Stimulated activated effector memory CD8-positive, alpha-beta T cell treated with anti-CD3 and anti-CD28 coated beads, Interleukin-12 subunit alpha, Interleukin-12 subunit beta, amount 100 ng/mL, for 72 hours (primary cell): ENCODE data around the gene PHACTR2.
A peak's percentile ranks its signal among the peaks of the same experiment; 100 is the strongest.

ENCODE experiments used
- ATAC-seq: fragments of 150-1000 bp; cut with Tn5 transposase; 2 replicates; pipeline ENCODE4 v1.10.0; 2021
- DNase-seq, 2 donors: peaks; one replicate each; pipeline ENCODE4 v3.0.0; 2021 to 2022; ENCODE audit warnings: low spot score in 2 of 2
- H3K27ac Mint-ChIP-seq: one replicate; pipeline ENCODE4 v1.8.0; 2022; ENCODE audit warnings: mild to moderate bottlenecking, mixed read lengths
- H3K36me3 Mint-ChIP-seq: one replicate; pipeline ENCODE4 v1.8.0; 2022; ENCODE audit warnings: mild to moderate bottlenecking, mixed read lengths
- H3K4me1 Mint-ChIP-seq: one replicate; pipeline ENCODE4 v1.8.0; 2022; ENCODE audit warnings: mixed read lengths
- H3K4me3 Mint-ChIP-seq: one replicate; pipeline ENCODE4 v1.8.0; 2022; ENCODE audit warnings: mild to moderate bottlenecking, mixed read lengths
- H3K9me3 Mint-ChIP-seq: one replicate; pipeline ENCODE4 v1.8.0; 2022; ENCODE audit warnings: mixed read lengths

The PHACTR2 gene

DNA sequence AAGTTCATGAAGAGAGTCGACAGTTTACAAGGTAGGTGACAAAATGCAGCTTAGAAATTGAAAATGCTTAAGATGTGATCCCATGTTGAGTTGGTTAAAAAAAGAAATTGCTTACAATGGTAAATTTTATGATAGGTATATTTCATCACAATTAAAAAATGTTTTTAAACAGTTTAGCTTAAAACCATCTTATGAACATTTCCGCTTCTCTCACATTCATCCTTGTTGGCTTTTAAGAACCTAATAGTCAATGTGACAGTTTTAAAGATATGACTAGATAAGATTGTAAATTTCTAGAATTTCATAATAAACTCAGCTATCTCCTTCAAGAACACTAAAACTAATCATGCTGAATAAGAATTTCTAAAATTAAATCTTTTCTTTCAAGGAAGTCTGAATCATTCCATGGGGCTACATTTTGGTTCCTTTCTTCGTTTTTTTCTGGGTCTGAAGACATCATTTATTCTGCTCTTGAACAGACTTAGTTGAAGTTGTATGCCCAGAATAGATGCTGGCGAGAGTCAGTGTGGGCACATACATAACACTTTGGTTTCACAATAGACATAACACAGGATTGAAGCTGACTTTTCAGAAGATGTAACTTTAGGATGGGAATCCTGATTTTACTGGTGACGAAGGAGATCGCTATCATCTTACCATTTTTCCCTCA lies 129.5 kb downstream of the PHACTR2 start:
- Mint-ChIP-seq H3K9me3 (no peaks in the 10 kb centered on the region), H3K36me3 (peaks cover 20% of the 10 kb centered on the region), H3K27ac (peak overlapping the region; percentile 77), H3K4me1 (peaks cover 34% of the 10 kb centered on the region), H3K4me3 (peak overlapping the region; percentile 37)
- no peak for DNase-seq
- ATAC-seq = peak; percentile 65

GRCh38 chr6:143810745-143811144 lies 133.0 kb downstream of the PHACTR2 start:
- DNase-seq = no peak
- no peak for ATAC-seq
- Mint-ChIP-seq H3K4me1 (peaks cover 17% of the 10 kb centered on the region), H3K9me3 (no peaks in the 10 kb centered on the region), H3K27ac (no peak overlapping the region), H3K4me3 (no peak overlapping the region), H3K36me3 (peaks cover 20% of the 10 kb centered on the region)

GRCh38 chr6:143811501-143812157 lies 133.9 kb downstream of the PHACTR2 start:
- Mint-ChIP-seq H3K27ac (peak overlapping the region; percentile 19), H3K4me3 (no peak overlapping the region), H3K4me1 (peaks cover 13% of the 10 kb centered on the region), H3K9me3 (no peaks in the 10 kb centered on the region), H3K36me3 (peaks cover 14% of the 10 kb centered on the region)
- ATAC-seq (peak; percentile 55), DNase-seq (no peak)

GRCh38 chr6:143817621-143818020 lies 139.9 kb downstream of the PHACTR2 start:
- no peak for DNase-seq
- no peak overlapping the region for H3K4me3 Mint-ChIP-seq

DNA sequence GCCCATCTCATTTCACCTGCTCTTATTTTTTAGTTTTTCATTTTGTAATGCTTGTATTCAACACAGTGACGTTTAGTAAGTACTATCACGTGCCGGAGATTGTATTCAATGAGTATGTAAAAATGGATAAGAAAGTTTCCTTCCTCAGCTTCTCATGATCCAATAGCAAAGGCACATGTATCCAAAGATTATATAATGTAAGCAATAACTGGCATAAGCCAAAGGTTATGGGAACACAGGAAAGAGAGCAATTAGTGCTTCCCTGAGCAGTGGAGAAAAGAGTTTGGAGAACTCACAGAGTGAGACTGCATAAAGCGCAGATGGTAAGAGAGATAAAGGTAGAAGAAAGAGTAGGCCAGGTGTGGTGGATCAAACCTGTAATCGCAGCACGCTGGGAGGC lies 143.6 kb downstream of the PHACTR2 start:
- Mint-ChIP-seq H3K27ac (no peak overlapping the region), H3K36me3 (peaks cover 32% of the 10 kb centered on the region), H3K4me3 (no peak overlapping the region), H3K4me1 (peaks cover 6% of the 10 kb centered on the region), H3K9me3 (no peaks in the 10 kb centered on the region)
- ATAC-seq = no peak
- no peak for DNase-seq

More at GRCh38 chr6:143817621-143818020, 139.9 kb downstream of the PHACTR2 start:
- H3K36me3 Mint-ChIP-seq = peaks cover 6% of the 10 kb centered on the region
- H3K27ac Mint-ChIP-seq = peak overlapping the region; percentile 74
- no peaks in the 10 kb centered on the region for H3K9me3 Mint-ChIP-seq
- peaks cover 6% of the 10 kb centered on the region for H3K4me1 Mint-ChIP-seq
- ATAC-seq = no peak

GRCh38 chr6:143822584-143823024 lies 144.8 kb downstream of the PHACTR2 start:
- Mint-ChIP-seq H3K4me1 (peaks cover 6% of the 10 kb centered on the region), H3K4me3 (no peak overlapping the region), H3K27ac (peak overlapping the region; percentile 4), H3K9me3 (no peaks in the 10 kb centered on the region), H3K36me3 (peaks cover 39% of the 10 kb centered on the region)
- ATAC-seq (no peak), DNase-seq (no peak)

DNA sequence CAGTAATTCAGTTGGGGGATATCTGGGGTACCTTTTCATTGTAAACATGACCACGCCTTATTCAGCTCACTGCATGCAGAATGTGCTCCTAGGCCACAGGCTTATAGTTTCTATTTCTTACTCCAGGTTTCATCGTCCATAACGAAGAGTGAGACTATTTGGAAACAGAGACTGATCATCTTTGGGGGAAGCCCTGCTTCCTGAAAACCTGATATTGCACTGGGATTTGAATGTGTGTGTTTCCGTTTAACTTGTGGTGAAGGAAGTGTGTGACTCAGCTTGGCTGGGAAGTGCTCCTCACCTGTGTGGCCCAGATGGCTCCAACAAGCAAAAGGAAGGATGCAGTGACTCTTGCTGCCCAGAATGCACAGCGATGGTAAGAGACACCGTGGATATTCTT lies 145.8 kb downstream of the PHACTR2 start:
- no peaks in the 10 kb centered on the region for H3K9me3 Mint-ChIP-seq
- peaks cover 39% of the 10 kb centered on the region for H3K36me3 Mint-ChIP-seq
- H3K4me3 Mint-ChIP-seq = no peak overlapping the region
- peaks cover 6% of the 10 kb centered on the region for H3K4me1 Mint-ChIP-seq
- DNase-seq (no peak), ATAC-seq (no peak)
- H3K27ac Mint-ChIP-seq = no peak overlapping the region

DNA sequence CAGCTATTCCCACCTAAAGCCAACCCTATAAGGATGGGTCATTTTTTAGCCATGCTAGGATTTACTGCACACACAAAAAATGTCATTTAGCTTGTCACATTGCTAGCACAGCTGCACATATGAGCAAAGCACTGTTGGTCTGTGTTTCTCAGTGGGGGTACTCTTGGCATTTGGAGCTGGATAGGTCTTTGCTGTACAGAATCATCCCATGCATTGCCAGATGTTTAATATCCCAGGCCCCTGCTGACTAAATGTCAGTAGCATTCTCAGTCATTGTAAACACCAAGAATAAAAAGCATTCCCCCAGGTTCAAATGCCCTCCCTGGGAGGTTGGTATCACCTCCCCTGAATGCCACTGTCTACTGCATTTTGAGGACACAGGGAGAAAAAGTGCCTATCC lies 150.8 kb downstream of the PHACTR2 start:
- no peaks in the 10 kb centered on the region for H3K4me1 Mint-ChIP-seq
- peaks cover 31% of the 10 kb centered on the region for H3K36me3 Mint-ChIP-seq
- no peak for DNase-seq
- no peak for ATAC-seq
- peak overlapping the region; percentile 10 for H3K27ac Mint-ChIP-seq
- no peak overlapping the region for H3K4me3 Mint-ChIP-seq
- H3K9me3 Mint-ChIP-seq = no peaks in the 10 kb centered on the region

DNA sequence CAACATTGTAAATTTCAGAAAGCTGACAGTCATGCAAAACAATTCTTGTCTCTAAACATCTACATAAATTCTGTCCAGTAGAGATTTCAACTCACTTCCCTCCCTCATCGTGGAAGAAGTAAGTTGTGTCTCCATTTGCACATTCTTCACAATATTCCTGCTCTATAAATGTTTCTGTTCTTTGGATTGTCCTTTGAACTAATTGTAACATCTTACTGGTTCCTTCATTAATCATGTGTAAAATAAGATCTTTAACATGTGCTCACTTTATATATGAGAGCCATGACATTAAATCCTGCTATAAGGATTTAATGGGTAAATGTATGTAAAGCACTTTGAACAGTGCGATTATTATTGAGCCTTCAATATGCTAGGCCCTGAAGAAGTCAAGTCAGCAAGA lies 158.4 kb downstream of the PHACTR2 start:
- no peak for DNase-seq
- Mint-ChIP-seq H3K4me1 (no peaks in the 10 kb centered on the region), H3K36me3 (no peaks in the 10 kb centered on the region), H3K27ac (no peak overlapping the region), H3K9me3 (no peaks in the 10 kb centered on the region), H3K4me3 (no peak overlapping the region)
- ATAC-seq = no peak

DNA sequence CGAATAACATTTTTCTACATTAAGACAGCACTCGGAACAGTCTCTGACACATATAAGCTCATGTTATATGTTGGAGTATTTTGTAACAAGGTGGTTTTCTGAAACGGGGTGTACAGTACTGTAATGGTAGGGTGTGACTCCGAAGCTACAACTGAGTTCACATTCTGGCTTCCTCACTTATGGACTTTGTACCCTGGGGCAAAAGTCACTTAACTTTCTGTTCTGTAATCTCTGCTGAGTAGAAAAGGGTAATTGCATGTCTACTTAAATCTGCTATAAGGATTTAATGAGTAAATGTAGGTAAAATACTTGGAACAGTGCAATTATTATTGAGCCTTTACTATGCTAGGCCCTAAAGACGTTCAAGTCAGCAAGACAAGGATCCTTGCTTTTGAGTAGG lies 160.6 kb downstream of the PHACTR2 start:
- Mint-ChIP-seq H3K27ac (no peak overlapping the region), H3K36me3 (peaks cover 6% of the 10 kb centered on the region), H3K4me3 (no peak overlapping the region), H3K4me1 (peaks cover 6% of the 10 kb centered on the region), H3K9me3 (no peaks in the 10 kb centered on the region)
- DNase-seq = no peak
- ATAC-seq = no peak

GRCh38 chr6:143839196-143839595 lies 161.4 kb downstream of the PHACTR2 start:
- H3K4me1 Mint-ChIP-seq = peaks cover 13% of the 10 kb centered on the region
- ATAC-seq = no peak

DNA sequence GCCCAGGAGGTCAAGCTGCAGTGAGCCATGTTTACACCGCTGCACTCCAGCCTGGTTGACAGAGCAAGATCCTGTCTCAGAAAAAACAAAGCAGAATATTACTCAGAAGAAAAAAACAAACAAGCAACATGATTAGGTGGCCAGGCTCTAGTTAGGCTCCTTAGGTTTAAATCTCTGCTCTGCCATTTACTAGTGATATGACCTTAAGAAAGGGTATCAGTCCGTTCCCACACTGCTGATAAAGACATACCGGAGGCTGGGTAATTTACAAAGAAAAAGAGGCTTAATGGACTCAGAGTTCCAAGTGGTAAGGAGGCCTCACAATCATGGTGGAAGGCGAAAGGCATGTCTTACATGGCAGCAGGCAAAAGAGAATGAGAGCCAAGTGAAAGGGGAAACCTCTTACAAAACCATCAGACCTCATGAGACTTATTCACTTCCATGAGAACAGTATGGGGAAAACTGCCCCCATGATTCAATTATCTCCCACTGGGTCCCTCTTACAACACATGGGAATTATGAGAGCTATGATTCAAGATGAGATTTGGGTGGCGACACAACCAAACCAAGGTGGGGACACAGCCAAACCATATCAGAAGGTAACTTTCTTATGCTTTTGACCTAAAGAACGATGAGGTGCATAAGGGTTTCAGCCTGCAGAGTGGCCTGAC lies 163.0 kb downstream of the PHACTR2 start:
- Mint-ChIP-seq H3K4me1 (peaks cover 20% of the 10 kb centered on the region), H3K4me3 (peak overlapping the region; percentile 2), H3K27ac (no peak overlapping the region), H3K9me3 (no peaks in the 10 kb centered on the region), H3K36me3 (peaks cover 29% of the 10 kb centered on the region)
- no peak for DNase-seq
- ATAC-seq = no peak

More at GRCh38 chr6:143839196-143839595, 161.4 kb downstream of the PHACTR2 start:
- H3K4me3 Mint-ChIP-seq = no peak overlapping the region
- peaks cover 14% of the 10 kb centered on the region for H3K36me3 Mint-ChIP-seq
- DNase-seq = no peak
- H3K27ac Mint-ChIP-seq = peak overlapping the region; percentile 1
- H3K9me3 Mint-ChIP-seq = no peaks in the 10 kb centered on the region

DNA sequence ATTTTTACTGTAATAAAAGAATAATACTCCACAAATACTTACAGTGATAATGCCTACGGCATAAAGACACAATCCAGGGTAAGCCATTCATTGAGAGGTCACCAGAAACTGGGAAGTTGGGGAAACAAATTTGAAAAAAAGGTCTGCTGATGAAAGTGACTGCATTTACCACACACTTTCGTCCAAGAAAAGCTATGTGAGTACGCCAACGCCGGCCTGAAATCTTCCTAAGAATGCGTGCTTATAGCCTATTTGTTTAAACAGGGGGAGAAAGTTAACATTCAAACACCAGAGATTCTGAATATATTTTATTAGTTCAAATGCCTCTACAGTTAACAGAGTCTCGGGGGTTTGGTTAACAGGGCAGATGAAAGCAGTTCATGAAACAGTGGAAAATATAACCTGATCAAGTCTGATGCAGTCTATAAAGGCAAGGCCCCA lies 164.7 kb downstream of the PHACTR2 start:
- no peak for DNase-seq
- H3K4me3 Mint-ChIP-seq = peak overlapping the region; percentile 95
- no peaks in the 10 kb centered on the region for H3K9me3 Mint-ChIP-seq
- peak overlapping the region; percentile 99 for H3K27ac Mint-ChIP-seq
- peak; percentile 64 for ATAC-seq
- H3K36me3 Mint-ChIP-seq = peaks cover 46% of the 10 kb centered on the region
- peaks cover 24% of the 10 kb centered on the region for H3K4me1 Mint-ChIP-seq

DNA sequence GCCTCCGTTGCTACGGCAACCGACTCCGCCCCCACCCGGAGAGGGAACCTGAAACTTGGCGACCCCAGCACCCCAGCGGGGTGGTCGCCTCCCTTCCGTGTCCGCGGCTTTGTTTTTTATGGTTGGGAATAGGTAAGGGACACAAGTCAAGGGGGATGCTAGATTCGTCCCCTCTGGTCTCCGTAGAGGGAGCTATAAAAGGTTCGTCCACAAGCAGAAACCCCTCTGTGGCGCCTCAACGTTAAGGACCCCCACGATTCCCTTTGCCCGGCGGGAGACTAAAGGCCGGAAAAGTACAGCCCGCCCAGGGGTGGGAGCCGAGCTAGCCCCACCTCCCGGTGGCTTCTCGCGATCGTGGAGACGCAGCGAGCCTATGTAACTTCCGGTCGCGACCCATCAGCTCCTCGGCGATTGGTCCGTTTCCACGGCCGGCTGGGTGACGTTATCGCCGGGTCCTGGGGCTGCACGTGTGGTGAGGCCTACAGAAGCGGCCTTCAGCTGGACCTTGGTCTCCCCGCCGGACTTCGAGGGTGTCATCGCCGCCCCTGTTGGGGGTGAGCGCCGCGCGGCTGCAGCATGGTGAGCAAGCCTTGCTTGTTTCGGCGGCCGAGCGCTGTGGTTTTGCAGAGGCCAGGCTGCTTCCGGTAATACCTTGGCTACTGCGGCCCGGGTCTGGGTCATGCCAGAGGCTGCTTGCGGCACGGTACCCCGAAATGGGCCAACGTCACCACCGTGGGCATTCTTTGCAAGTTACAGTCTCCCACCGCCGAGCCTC lies 165.3 kb downstream of the PHACTR2 start, which contains the start of gene LTV1:
Gene LTV1, plus strand, starts transcription at position 437 of the 775 bp plus-strand sequence. Its CDS starts 140 bp downstream, at position 577.
- Mint-ChIP-seq H3K9me3 (no peaks in the 10 kb centered on the region), H3K4me1 (peaks cover 24% of the 10 kb centered on the region), H3K4me3 (peak within 1 kb of the TSS; percentile 95), H3K36me3 (peaks cover 53% of the 10 kb centered on the region), H3K27ac (peak within 1 kb of the TSS; percentile 99)
- DNase-seq (peak; percentile 81 to 95), ATAC-seq (peak; percentile 99)

GRCh38 chr6:143843677-143843999 lies 165.9 kb downstream of the PHACTR2 start:
- H3K36me3 Mint-ChIP-seq = peaks cover 58% of the 10 kb centered on the region
- H3K4me3 Mint-ChIP-seq = peak overlapping the region; percentile 95
- H3K9me3 Mint-ChIP-seq = no peaks in the 10 kb centered on the region
- H3K27ac Mint-ChIP-seq = peak overlapping the region; percentile 99
- no peak for ATAC-seq
- H3K4me1 Mint-ChIP-seq = peaks cover 30% of the 10 kb centered on the region
- DNase-seq = no peak
